HUDEP-2 (cell line): Measurements from ENCODE around the gene ANKRD53.

Experiments
- DNase-seq, 76 experiments: peaks; one replicate each; lab custom pipeline; 2025; ENCODE audit not compliant: unreplicated experiment in 76 of 76; lab: John Stamatoyannopoulos, UW

ANKRD53 gene

DNA sequence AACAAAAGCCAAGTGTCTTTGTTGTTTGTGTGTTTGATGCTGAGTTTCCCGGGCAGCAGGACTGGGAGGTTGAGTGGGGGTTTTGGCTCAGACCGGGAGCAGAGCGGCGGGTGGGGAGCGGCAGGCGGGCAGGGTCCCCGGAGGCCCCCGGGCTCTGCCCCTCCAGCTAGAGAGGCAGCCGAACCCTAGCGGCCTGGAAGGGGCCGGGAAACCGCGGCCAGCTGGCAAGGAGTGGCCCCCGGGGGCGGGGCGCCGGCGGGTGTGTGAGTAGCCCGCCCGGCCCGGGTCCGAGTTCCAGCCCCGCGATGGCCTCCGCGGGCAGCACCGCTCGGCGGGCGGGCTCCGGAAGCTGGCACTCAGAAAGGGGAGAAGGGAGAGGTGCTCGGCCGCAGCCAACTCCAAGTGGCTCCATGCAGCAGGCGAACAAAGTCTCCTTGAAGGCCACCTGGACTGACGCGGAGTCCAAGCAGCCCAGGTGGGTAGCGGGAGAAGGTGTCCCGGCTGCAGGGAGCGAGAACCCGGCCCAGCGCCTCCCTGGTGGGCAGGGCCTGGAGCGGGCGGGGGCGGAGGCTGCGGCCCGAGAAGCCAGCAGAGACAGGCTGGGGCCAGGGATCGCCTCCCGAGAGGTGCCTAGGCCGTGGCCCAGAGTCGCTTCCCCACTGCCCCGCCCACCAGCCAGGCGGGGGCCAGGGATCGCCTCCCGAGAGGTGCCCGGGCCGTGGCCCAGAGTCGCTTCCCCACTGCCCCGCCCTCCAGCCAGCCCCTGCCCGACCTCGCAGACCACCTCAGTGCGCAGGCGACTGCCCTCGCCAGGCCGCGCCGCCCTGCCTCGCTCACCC is at the start of gene ANKRD53:
Gene ANKRD53 (plus strand): TSS at position 290 of the 839 bp plus-strand sequence. CDS start 16 bp downstream, at position 306.
- DNase-seq = peak in 32 of 76 experiments; percentile 6 to 58 (median 28)

- DNase-seq = peak in 1 of 76 experiments; percentile 7
Measured at GRCh38 chr2:70930371-70931329, 47.8 kb upstream of the ANKRD53 start.

DNA sequence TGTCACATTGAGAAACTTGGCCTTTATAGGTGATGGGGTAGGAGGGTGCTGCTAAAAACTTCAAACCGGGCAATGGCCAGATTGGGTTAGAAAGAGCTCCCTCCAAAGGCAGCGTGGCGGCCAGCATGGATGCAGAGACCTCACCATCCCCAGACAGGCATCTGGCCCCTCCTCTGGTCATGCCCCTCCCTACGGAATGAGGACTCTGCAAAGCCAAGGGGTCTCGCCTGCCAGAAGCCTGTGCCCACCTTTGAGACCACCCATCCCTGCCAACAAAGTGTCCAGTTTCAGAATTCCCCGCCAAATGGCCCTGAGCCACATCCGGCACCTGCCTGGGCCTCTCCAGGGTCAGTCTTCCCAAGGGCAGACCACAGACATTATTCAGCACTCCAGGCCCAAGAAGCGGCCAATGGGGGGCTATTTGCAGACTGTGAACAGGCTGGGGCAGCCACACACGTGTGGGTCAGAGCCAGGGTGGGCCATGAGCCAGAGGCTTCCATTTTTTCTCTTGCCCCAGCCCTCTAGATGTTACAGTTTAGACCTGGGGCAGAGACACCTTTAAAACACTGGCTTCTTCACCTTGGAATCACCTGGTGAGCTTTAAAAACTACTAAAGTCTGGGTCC is 46.9 kb upstream of the ANKRD53 start:
- no peak for DNase-seq

GRCh38 chr2:70932631-70933230 is 45.7 kb upstream of the ANKRD53 start:
- DNase-seq = no peak

GRCh38 chr2:70934981-70935380 is 43.4 kb upstream of the ANKRD53 start:
- DNase-seq = no peak

DNA sequence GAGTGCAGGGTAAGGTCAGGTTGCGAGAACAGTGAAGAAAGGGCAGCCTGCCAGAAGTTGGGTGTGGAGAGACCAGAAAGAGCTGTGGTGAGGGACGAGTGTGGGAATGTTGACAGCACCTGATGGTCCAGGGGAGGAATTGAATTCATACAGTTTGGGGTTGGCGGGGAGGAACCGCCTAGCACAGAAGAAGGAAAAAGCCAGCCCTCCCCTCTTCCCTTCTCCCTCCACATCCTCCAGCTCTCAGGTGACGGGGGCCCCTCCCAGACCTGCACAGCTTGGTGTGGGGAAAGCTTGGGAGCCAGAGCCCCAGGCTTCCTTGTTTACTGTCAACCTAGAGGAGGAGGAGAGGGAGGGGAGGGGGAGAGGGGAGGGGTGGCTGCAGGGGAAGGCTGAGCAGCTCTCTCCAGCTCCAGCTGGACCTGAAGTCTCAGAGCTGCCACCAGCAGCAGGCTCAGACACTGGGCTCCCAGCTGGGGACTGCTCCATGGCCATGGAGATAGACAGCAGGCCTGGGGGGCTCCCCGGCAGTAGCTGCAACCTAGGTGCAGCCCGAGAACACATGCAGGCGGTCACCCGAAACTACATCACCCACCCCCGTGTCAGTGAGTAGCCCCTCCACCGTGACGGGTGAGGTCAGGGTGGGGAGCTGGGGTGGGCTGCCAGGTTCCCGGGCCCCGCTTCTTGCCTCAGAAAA is 42.8 kb upstream of the ANKRD53 start, which contains the start of gene ATP6V1B1:
Gene ATP6V1B1 (plus strand): TSS at position 433 of the 697 bp plus-strand sequence. CDS start 55 bp downstream, at position 488.
- no peak for DNase-seq

GRCh38 chr2:70936165-70936978 is 42.1 kb upstream of the ANKRD53 start:
- DNase-seq = no peak

GRCh38 chr2:70936979-70937811 is 41.2 kb upstream of the ANKRD53 start:
- no peak for DNase-seq

DNA sequence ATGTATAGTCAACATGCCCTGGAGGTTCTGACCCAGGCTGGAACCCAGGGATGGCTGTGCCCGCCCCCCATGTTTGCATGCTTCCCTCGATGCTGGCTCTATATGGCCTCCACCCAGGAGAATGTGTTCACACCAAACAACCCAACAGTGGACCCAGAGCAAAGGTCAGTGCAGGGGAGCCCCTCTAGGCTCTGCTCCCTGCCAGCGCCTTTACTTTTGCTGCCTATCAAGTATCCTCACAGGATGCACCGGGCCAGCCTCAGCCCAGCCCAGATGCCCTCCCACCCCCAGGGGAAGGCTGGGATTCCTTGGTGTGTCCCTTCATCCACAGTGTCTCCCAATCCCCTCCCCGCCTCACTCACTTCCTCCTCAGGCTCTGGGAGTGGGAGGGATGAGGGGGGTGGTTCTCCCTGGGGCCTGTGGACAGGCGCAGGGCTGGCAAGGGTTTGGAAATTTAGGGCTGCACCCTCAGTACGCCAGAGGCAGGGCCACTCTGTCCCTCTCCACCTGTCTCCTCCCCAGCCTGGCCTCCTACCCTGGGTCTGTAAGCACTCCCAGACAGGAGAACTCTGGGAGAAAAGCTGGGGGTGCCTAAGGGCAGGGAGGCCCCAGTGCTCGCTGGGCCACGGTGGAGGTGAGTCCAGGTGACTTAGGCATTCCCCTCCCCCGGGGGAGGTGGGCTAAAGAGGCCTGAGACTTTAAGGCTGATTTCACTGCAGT is 40.4 kb upstream of the ANKRD53 start:
- DNase-seq = no peak

DNA sequence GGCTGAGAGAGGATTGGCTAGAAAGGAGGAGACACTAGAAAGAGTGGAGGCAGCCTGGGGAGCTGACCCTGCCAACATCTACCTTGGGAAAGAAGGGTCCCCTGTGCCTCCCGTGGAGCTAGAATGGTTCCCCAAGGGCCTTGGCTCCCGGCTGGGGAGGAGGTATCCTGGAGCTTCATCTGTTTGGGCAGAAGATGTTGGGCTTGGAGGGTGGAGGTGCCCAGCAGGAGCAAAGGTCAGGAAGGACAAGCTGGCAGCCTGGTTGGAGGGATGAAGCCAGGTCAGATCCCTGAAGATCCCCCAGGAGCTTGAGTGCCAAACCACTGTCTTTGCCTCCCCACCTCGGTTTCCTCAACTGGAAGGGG is 39.9 kb upstream of the ANKRD53 start:
- no peak for DNase-seq

DNA sequence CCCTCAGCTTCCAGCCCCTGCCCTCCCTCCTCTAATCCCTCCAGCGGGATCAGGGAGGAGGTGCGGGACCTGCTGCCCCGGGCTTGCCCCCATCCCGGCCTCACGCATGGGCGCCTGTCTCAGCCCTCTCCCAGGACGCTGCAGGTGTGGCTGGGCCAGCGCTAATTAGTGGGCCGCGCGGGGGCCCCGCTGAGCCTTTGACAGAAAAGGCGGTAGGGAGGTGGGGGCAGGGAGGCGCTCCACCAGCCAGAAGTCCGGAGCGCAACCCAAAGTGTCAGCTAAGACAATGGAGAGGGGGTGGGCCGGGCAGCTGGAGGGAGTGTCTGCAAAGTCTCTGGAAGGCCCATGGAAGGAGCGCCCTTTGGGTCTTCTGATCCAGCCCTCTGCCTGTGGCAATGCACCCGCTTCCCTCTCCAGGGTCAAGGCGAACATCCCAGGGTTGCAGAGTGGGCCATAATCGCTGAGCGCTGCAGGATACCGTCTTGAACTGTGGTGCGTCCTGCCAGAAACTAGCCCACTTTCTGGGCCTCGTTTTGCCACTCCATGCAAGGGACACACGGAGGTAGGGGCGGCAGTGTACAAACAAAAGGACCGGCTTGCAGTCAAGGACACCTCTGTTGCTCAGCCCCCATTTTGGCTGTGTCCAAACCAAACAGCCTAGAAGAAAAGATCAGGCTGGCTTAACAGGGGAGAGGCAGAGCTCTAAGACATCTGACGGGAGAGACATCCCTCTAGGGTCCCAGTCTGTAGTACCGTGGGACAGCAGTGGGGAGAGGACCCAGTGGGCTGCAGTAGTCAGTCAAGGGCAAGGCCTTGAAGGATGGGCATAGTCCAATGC is 39.2 kb upstream of the ANKRD53 start:
- DNase-seq = no peak

DNA sequence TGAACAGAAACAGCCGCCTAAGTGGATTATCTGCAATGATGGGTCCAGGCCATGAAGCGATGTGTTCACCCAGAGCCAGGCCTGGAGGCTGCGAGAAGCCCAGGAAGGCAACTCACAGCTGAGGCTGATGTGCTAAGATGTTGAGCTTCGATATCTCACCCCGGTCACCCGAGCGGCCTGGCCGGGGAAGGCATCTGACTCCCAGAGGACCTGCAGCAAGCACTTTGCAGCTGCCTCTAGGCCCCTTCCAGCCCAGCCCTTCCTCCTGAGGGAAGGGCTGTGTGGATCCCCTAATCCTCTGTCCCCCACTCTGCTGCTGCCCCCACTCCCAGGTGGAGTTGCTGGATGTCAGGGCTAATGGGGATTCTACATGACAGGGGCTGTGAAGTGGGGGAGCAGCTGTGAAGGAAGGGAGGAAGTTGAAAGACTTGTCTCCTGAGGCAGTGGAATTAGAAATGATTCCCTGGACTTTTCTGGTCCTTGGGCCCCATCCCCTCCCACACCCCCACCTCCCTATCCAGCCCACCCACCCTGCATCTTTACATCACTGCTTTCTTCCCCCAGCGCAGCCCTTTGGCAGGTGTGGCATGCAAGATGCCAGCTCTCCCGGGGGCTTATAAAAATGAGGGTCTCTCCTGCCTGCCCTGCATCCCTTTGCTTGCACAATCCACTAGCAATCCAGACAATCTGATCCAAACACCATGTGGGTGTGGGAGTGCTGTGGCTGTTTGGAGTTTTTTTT is 38.4 kb upstream of the ANKRD53 start:
- DNase-seq = no peak

GRCh38 chr2:70941186-70941585 is 37.2 kb upstream of the ANKRD53 start:
- no peak for DNase-seq

GRCh38 chr2:70941701-70942100 is 36.7 kb upstream of the ANKRD53 start:
- no peak for DNase-seq

GRCh38 chr2:70942396-70943204 is 35.8 kb upstream of the ANKRD53 start:
- no peak for DNase-seq
